HG03565 (cell line): ENCODE results near the gene MAGOH.
"Not testable (repeated sequence)": the region's sequence is repeated elsewhere in the genome, so short reads cannot be mapped to it uniquely, and the experiment has no call there.

Experiments
- ATAC-seq: cut with Tn5 transposase; IDR thresholded peaks from one replicate; pipeline ENCODE4 v1.9.1; 2021; ENCODE audit warnings: mild to moderate bottlenecking, moderate library complexity; ENCODE audit not compliant: unreplicated experiment

MAGOH gene

DNA sequence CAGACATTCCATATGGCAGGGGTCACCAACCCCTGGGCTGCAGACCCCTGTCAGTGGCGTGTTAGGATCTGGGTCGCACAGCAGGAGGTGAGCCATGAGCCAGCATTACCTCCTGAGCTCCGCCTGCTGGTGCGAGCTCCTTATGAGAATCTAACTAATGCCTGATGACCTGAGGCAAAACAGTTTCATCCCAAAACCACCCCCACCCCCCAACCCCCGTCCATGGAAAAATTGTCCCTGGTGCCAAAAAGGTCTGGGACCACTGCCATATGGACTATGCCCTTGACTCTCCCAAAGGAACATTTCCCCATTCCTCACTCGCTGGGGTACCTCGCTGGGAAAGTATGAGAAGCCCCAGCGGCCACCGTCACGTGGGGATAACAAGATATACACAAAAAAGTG, 48.1 kb downstream of the MAGOH start:
- no peak for ATAC-seq

DNA sequence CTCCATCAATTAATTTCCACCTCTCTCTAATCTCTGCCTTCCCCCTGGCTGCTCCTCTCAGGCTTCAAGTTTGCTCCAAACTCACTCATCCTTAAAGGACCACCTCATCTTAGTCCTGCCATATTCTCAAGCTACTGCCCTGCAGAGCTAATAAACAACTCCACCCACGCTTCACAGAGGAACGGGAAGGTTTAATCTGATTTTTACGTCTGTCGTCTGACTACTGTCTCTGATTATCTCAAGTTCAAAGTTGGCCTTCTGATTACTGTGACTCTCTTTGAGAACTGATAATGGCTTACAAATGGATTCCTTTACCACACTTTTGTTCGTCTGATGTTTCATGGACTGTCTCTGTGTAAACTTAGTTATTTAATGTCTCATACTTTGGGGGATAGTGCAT, 49.3 kb downstream of the MAGOH start:
- no peak for ATAC-seq

DNA sequence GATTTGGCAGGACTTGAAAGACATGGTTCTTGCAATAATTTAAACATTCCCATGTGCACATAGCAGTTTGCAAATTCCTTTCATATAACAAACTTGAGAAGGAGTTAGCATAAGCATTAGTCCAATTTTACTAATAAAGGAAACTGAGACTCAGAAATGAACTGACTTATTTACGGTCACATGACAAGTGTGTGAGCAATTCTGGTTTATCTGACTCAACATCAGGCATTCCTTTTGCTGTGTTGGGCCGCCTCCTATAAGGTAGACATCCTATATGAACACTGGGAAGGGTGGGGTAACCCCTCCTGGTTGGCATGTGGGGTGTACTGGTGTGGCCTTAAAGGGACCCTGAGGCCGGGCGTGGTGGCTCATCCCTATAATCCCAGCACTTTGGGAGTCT, 50.2 kb downstream of the MAGOH start:
- no peak for ATAC-seq

- ATAC-seq, result no peak
Measured at GRCh38 chr1:53187401-53187800, 50.9 kb downstream of the MAGOH start.

- ATAC-seq, result no peak
Measured at GRCh38 chr1:53186533-53186932, 51.8 kb downstream of the MAGOH start.

GRCh38 chr1:53185955-53186297, 52.4 kb downstream of the MAGOH start:
- not testable (repeated sequence) for ATAC-seq

- ATAC-seq, result no peak
Measured at GRCh38 chr1:53183095-53183990, 55.0 kb downstream of the MAGOH start.

GRCh38 chr1:53182716-53183094, 55.6 kb downstream of the MAGOH start:
- no peak for ATAC-seq

- ATAC-seq, result no peak
Measured at GRCh38 chr1:53182111-53182593, 56.2 kb downstream of the MAGOH start.

- ATAC-seq, result no peak
Measured at GRCh38 chr1:53180951-53181350, 57.4 kb downstream of the MAGOH start.

- no peak for ATAC-seq
Measured at GRCh38 chr1:53180226-53180625, 58.1 kb downstream of the MAGOH start.
